SU-DHL-6 (cell line): Measurements from ENCODE around the gene MYMX.

Experiments
- CTCF ChIP-seq: fragments of 200-600 bp; sonication (generic); IDR thresholded peaks from one replicate; pipeline ENCODE4 v1.5.1; 2017; ENCODE audit warnings: antibody characterized with exemption, mild to moderate bottlenecking, low read length, moderate library complexity; ENCODE audit not compliant: insufficient read depth, poor library complexity, severe bottlenecking
- EZH2phosphoT487 ChIP-seq: fragments of 200-600 bp; sonication (generic), shearing (Covaris generic); conservative IDR thresholded peaks from 2 replicates; pipeline ENCODE4 v1.6.1; 2018; ENCODE audit warnings: mild to moderate bottlenecking, antibody characterized with exemption, low read length, moderate library complexity, mixed read lengths

GRCh38 chr6:44220913-44221290 lies 4.2 kb downstream of the MYMX start:
- TF ChIP-seq CTCF (no peak), EZH2phosphoT487 (no peak)
